NCI-H187 treated with DMSO at 0.1 percent for 48 hours (cell line): ENCODE data around the gene ABHD18.
"Not testable (repeated sequence)": the region's sequence is repeated elsewhere in the genome, so short reads cannot be mapped to it uniquely, and the experiment has no call there.

ENCODE experiments used
- DNase-seq: peaks from one replicate; lab custom pipeline; 2025; lab: John Stamatoyannopoulos, UW

The ABHD18 gene

GRCh38 chr4:127993151-127993550, 27.9 kb downstream of the ABHD18 start:
- no peak for DNase-seq

GRCh38 chr4:127995776-127996175, 30.6 kb downstream of the ABHD18 start:
- DNase-seq = no peak

GRCh38 chr4:127996521-127996920, 31.3 kb downstream of the ABHD18 start:
- not testable (repeated sequence) for DNase-seq

GRCh38 chr4:127997534-127998388, 32.6 kb downstream of the ABHD18 start:
- DNase-seq = no peak

GRCh38 chr4:128006592-128006991, 41.4 kb downstream of the ABHD18 start:
- no peak for DNase-seq

- no peak for DNase-seq
Measured at GRCh38 chr4:128009428-128009827, 44.2 kb downstream of the ABHD18 start.

- no peak for DNase-seq
Measured at GRCh38 chr4:128025319-128025718, 60.1 kb downstream of the ABHD18 start.

- no peak for DNase-seq
Measured at GRCh38 chr4:128029907-128030306, 64.7 kb downstream of the ABHD18 start.

GRCh38 chr4:128031756-128032384, 66.7 kb downstream of the ABHD18 start:
- no peak for DNase-seq

- no peak for DNase-seq
Measured at GRCh38 chr4:128039568-128039967, 74.4 kb downstream of the ABHD18 start.

- DNase-seq = not testable (repeated sequence)
Measured at GRCh38 chr4:128047019-128047418, 81.8 kb downstream of the ABHD18 start.

- not testable (repeated sequence) for DNase-seq
Measured at GRCh38 chr4:128047514-128047913, 82.3 kb downstream of the ABHD18 start.

GRCh38 chr4:128051229-128051628, 86.0 kb downstream of the ABHD18 start:
- DNase-seq = not testable (repeated sequence)

GRCh38 chr4:128054907-128055306, 89.7 kb downstream of the ABHD18 start:
- not testable (repeated sequence) for DNase-seq

- DNase-seq = not testable (repeated sequence)
Measured at GRCh38 chr4:128055441-128056206, 90.4 kb downstream of the ABHD18 start.

GRCh38 chr4:128056396-128056795, 91.2 kb downstream of the ABHD18 start:
- DNase-seq = no peak

GRCh38 chr4:128060121-128060698, 95.0 kb downstream of the ABHD18 start:
- DNase-seq = no peak

- DNase-seq = peak; percentile 26
Measured at GRCh38 chr4:128060699-128061565, 95.7 kb downstream of the ABHD18 start, which contains the start of gene LARP1B. Gene LARP1B (plus strand): TSS chr4:128061312. CDS start chr4:128074952, 13,640 bp downstream.

GRCh38 chr4:128061566-128062536, 96.6 kb downstream of the ABHD18 start:
- DNase-seq = peak; percentile 8

- DNase-seq = not testable (repeated sequence)
Measured at GRCh38 chr4:128066453-128066820, 101.2 kb downstream of the ABHD18 start.
